Loucy (cell line): Measurements from ENCODE around the gene ALG14.

Experiments used
- EZH2phosphoT487 ChIP-seq: fragments of 200-600 bp; IDR thresholded peaks from 2 replicates; pipeline ENCODE4 v1.6.1; 2018; ENCODE audit warnings: antibody characterized with exemption, mild to moderate bottlenecking, moderate library complexity, borderline replicate concordance
- TF ChIP-seq, protein P1 (sequence below): fragments of 200-600 bp; sonication (generic); conservative IDR thresholded peaks from 2 replicates; pipeline ENCODE4 v1.5.1; 2014; ENCODE audit warnings: mild to moderate bottlenecking, antibody characterized with exemption, low read length

DNA sequence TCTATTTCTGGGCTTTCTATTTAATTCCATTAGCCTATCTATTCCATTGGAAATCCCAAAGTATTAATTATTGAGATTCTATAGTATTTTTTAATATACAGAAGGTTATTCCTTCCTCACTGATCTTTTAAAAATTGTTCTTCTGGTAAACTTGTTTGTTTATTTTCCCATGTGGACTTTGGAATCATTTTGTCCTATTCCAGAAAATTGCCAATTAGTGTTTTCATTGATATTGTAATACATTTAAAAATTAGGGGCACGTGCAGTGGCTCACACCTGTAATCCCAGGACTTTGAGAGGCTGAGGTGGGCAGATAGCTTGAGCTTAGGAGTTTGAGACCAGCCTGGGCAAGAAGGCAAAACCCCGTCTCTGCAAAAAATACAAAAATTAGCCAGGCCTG is 36.0 kb upstream of the ALG14 start:
- TF ChIP-seq, protein P1, sequence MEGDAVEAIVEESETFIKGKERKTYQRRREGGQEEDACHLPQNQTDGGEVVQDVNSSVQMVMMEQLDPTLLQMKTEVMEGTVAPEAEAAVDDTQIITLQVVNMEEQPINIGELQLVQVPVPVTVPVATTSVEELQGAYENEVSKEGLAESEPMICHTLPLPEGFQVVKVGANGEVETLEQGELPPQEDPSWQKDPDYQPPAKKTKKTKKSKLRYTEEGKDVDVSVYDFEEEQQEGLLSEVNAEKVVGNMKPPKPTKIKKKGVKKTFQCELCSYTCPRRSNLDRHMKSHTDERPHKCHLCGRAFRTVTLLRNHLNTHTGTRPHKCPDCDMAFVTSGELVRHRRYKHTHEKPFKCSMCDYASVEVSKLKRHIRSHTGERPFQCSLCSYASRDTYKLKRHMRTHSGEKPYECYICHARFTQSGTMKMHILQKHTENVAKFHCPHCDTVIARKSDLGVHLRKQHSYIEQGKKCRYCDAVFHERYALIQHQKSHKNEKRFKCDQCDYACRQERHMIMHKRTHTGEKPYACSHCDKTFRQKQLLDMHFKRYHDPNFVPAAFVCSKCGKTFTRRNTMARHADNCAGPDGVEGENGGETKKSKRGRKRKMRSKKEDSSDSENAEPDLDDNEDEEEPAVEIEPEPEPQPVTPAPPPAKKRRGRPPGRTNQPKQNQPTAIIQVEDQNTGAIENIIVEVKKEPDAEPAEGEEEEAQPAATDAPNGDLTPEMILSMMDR, result no peak
- no peak for TF ChIP-seq EZH2phosphoT487
